ENCODE data around the gene ARRB1.

The ARRB1 gene

GRCh38 chr11:75301131-75301530, 50.3 kb downstream of the ARRB1 start:
- no peak for DNase-seq (ENCODE audit: low spot score)

- DNase-seq (ENCODE audit: low spot score) = no peak
Measured at GRCh38 chr11:75298976-75299260, 52.5 kb downstream of the ARRB1 start.

- no peak for DNase-seq (ENCODE audit: low spot score)
Measured at GRCh38 chr11:75298191-75298975, 53.1 kb downstream of the ARRB1 start.

GRCh38 chr11:75293903-75294302, 57.6 kb downstream of the ARRB1 start:
- DNase-seq (ENCODE audit: low spot score) = no peak

- no peak for DNase-seq (ENCODE audit: low spot score)
Measured at GRCh38 chr11:75292943-75293342, 58.5 kb downstream of the ARRB1 start.

- DNase-seq (ENCODE audit: low spot score) = no peak
Measured at GRCh38 chr11:75291741-75292140, 59.7 kb downstream of the ARRB1 start.

- DNase-seq (ENCODE audit: low spot score) = no peak
Measured at GRCh38 chr11:75289919-75290318, 61.5 kb downstream of the ARRB1 start.

- DNase-seq (ENCODE audit: low spot score) = no peak
Measured at GRCh38 chr11:75289511-75289760, 62.0 kb downstream of the ARRB1 start.

- DNase-seq (ENCODE audit: low spot score) = no peak
Measured at GRCh38 chr11:75287579-75287978, 63.9 kb downstream of the ARRB1 start.

- no peak for DNase-seq (ENCODE audit: low spot score)
Measured at GRCh38 chr11:75286826-75287465, 64.5 kb downstream of the ARRB1 start.

GRCh38 chr11:75285776-75286360, 65.6 kb downstream of the ARRB1 start:
- no peak for DNase-seq (ENCODE audit: low spot score)

GRCh38 chr11:75283391-75283931, 68.0 kb downstream of the ARRB1 start:
- no peak for DNase-seq (ENCODE audit: low spot score)

GRCh38 chr11:75281469-75282095, 69.9 kb downstream of the ARRB1 start:
- no peak for DNase-seq (ENCODE audit: low spot score)

GRCh38 chr11:75280770-75281468, 70.5 kb downstream of the ARRB1 start:
- no peak for DNase-seq (ENCODE audit: low spot score)

GRCh38 chr11:75280227-75280701, 71.2 kb downstream of the ARRB1 start:
- peak; percentile 90 for DNase-seq (ENCODE audit: low spot score)

- DNase-seq (ENCODE audit: low spot score) = peak; percentile 56
Measured at GRCh38 chr11:75279273-75279672, 72.2 kb downstream of the ARRB1 start.

GRCh38 chr11:75277991-75278790, 73.3 kb downstream of the ARRB1 start:
- DNase-seq (ENCODE audit: low spot score) = no peak

GRCh38 chr11:75277211-75277805, 74.2 kb downstream of the ARRB1 start:
- DNase-seq (ENCODE audit: low spot score) = no peak

GRCh38 chr11:75276686-75277085, 74.8 kb downstream of the ARRB1 start:
- no peak for DNase-seq (ENCODE audit: low spot score)

GRCh38 chr11:75276186-75276585, 75.3 kb downstream of the ARRB1 start:
- no peak for DNase-seq (ENCODE audit: low spot score)

GRCh38 chr11:75275581-75275980, 75.9 kb downstream of the ARRB1 start:
- DNase-seq (ENCODE audit: low spot score) = peak; percentile 55

All from D341Med (cell line).